NOMO-1 treated with DMSO at 0.1 percent for 48 hours (cell line): ENCODE results near the gene PIEZO2.

Source experiments
- DNase-seq: peaks from one replicate; lab custom pipeline; 2025; ENCODE audit not compliant: unreplicated experiment; lab: John Stamatoyannopoulos, UW

PIEZO2 gene

GRCh38 chr18:10752382-10752781, 397.0 kb downstream of the PIEZO2 start:
- no peak for DNase-seq

- no peak for DNase-seq
Observed at GRCh38 chr18:10751653-10752052, 397.7 kb downstream of the PIEZO2 start.

- DNase-seq = no peak
Observed at GRCh38 chr18:10750191-10751035, 399.0 kb downstream of the PIEZO2 start.

- no peak for DNase-seq
Observed at GRCh38 chr18:10748641-10749040, 400.7 kb downstream of the PIEZO2 start.

GRCh38 chr18:10745971-10746370, 403.4 kb downstream of the PIEZO2 start:
- DNase-seq = no peak

- DNase-seq = no peak
Observed at GRCh38 chr18:10745219-10745618, 404.1 kb downstream of the PIEZO2 start.

- peak; percentile 42 for DNase-seq
Observed at GRCh38 chr18:10743766-10744165, 405.6 kb downstream of the PIEZO2 start.

GRCh38 chr18:10739152-10739551, 410.2 kb downstream of the PIEZO2 start:
- DNase-seq = peak; percentile 24

GRCh38 chr18:10736984-10737383, 412.4 kb downstream of the PIEZO2 start:
- DNase-seq = no peak

- no peak for DNase-seq
Observed at GRCh38 chr18:10732990-10733389, 416.4 kb downstream of the PIEZO2 start.

GRCh38 chr18:10727477-10727876, 421.9 kb downstream of the PIEZO2 start:
- DNase-seq = no peak

GRCh38 chr18:10726198-10727068, 422.9 kb downstream of the PIEZO2 start:
- no peak for DNase-seq

- DNase-seq = no peak
Observed at GRCh38 chr18:10724666-10725065, 424.7 kb downstream of the PIEZO2 start.

- DNase-seq = no peak
Observed at GRCh38 chr18:10723496-10723895, 425.9 kb downstream of the PIEZO2 start.

- no peak for DNase-seq
Observed at GRCh38 chr18:10718809-10719208, 430.6 kb downstream of the PIEZO2 start.

- DNase-seq = no peak
Observed at GRCh38 chr18:10715791-10716190, 433.6 kb downstream of the PIEZO2 start.

- no peak for DNase-seq
Observed at GRCh38 chr18:10713409-10713808, 436.0 kb downstream of the PIEZO2 start.

- no peak for DNase-seq
Observed at GRCh38 chr18:10707294-10707693, 442.1 kb downstream of the PIEZO2 start.

- DNase-seq = no peak
Observed at GRCh38 chr18:10705786-10706185, 443.6 kb downstream of the PIEZO2 start.

GRCh38 chr18:10705291-10705690, 444.1 kb downstream of the PIEZO2 start:
- DNase-seq = no peak

- DNase-seq = no peak
Observed at GRCh38 chr18:10702206-10702605, 447.2 kb downstream of the PIEZO2 start.

- DNase-seq = no peak
Observed at GRCh38 chr18:10690366-10690765, 459.0 kb downstream of the PIEZO2 start.
